NCI-H146 (cell line): ENCODE results near the gene HDHD2.

Source experiments
- DNase-seq: peaks from one replicate; lab custom pipeline; 2025; lab: John Stamatoyannopoulos, UW

HDHD2 gene

DNA sequence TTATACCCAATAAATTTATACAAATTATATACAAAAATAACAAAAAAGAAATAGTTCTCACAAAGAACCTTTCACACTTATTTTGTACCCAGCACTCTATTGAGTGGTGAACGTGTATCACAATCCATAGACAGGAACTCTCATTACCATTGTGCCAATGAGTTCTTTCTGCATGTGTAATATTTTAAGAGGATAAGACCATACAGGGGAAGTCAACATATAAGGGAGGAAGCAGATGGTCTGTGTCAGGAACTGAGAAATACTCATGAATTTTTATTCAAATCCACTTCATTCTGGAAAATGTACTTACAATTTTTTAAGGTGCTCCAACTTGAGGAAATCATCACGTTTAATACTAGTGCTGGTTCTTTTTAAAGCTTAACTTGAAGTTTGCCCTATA is 87.8 kb downstream of the HDHD2 start:
- DNase-seq, result no peak
